ENCODE measurements around the gene MTHFD1L.

DNA sequence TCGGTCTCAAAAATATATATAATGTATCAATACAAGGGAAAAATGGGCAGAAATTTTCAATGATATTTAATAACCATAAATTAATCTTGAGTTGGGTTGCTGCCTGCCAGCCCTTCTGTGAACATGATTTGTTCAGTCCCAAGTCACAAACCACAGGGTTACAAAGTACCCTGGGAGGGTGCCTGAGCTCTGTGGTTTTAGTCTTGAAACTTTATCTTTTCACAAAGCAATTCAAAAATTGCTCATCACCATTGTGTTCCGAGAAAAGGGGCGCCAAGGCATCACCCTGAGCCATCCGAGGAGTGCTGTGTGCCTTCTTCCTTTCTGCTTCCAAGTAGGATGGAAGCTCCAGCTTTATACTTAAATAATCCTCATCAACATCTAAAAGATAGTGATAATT, 232.7 kb downstream of the MTHFD1L start:
- TF ChIP-seq, protein P1, sequence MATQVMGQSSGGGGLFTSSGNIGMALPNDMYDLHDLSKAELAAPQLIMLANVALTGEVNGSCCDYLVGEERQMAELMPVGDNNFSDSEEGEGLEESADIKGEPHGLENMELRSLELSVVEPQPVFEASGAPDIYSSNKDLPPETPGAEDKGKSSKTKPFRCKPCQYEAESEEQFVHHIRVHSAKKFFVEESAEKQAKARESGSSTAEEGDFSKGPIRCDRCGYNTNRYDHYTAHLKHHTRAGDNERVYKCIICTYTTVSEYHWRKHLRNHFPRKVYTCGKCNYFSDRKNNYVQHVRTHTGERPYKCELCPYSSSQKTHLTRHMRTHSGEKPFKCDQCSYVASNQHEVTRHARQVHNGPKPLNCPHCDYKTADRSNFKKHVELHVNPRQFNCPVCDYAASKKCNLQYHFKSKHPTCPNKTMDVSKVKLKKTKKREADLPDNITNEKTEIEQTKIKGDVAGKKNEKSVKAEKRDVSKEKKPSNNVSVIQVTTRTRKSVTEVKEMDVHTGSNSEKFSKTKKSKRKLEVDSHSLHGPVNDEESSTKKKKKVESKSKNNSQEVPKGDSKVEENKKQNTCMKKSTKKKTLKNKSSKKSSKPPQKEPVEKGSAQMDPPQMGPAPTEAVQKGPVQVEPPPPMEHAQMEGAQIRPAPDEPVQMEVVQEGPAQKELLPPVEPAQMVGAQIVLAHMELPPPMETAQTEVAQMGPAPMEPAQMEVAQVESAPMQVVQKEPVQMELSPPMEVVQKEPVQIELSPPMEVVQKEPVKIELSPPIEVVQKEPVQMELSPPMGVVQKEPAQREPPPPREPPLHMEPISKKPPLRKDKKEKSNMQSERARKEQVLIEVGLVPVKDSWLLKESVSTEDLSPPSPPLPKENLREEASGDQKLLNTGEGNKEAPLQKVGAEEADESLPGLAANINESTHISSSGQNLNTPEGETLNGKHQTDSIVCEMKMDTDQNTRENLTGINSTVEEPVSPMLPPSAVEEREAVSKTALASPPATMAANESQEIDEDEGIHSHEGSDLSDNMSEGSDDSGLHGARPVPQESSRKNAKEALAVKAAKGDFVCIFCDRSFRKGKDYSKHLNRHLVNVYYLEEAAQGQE (IDR thresholded peaks at IDR 0.05), result no peak
- TF ChIP-seq POLR2A (IDR thresholded peaks at IDR 0.05; ENCODE audit: low read length), result no peak
- TF ChIP-seq, protein P2, sequence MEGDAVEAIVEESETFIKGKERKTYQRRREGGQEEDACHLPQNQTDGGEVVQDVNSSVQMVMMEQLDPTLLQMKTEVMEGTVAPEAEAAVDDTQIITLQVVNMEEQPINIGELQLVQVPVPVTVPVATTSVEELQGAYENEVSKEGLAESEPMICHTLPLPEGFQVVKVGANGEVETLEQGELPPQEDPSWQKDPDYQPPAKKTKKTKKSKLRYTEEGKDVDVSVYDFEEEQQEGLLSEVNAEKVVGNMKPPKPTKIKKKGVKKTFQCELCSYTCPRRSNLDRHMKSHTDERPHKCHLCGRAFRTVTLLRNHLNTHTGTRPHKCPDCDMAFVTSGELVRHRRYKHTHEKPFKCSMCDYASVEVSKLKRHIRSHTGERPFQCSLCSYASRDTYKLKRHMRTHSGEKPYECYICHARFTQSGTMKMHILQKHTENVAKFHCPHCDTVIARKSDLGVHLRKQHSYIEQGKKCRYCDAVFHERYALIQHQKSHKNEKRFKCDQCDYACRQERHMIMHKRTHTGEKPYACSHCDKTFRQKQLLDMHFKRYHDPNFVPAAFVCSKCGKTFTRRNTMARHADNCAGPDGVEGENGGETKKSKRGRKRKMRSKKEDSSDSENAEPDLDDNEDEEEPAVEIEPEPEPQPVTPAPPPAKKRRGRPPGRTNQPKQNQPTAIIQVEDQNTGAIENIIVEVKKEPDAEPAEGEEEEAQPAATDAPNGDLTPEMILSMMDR (IDR thresholded peaks at IDR 0.05), result no peak
- TF ChIP-seq GATA3 (IDR thresholded peaks at IDR 0.05; ENCODE audit: borderline replicate concordance), result no peak
- no peak for TF ChIP-seq RARB (CRISPR knock-in tag; IDR thresholded peaks at IDR 0.05)
- no peak for TF ChIP-seq RFX5 (IDR thresholded peaks at IDR 0.05)
- TF ChIP-seq FOSL2 (IDR thresholded peaks at IDR 0.05), result no peak
- no peak for TF ChIP-seq FOSL2 (CRISPR knock-in tag; IDR thresholded peaks at IDR 0.05)
- no peak for TF ChIP-seq MAZ (IDR thresholded peaks at IDR 0.05; ENCODE audit: borderline replicate concordance, low read depth, low read length)
- no peak for TF ChIP-seq CEBPB (IDR thresholded peaks at IDR 0.05)
- no peak for TF ChIP-seq BHLHE40 (IDR thresholded peaks at IDR 0.05; ENCODE audit: low read depth, low read length)
- TF ChIP-seq, protein P3, sequence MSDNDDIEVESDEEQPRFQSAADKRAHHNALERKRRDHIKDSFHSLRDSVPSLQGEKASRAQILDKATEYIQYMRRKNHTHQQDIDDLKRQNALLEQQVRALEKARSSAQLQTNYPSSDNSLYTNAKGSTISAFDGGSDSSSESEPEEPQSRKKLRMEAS (IDR thresholded peaks at IDR 0.05), result no peak
- no peak for TF ChIP-seq RNF2 (IDR thresholded peaks at IDR 0.05; ENCODE audit: borderline replicate concordance, low read depth)
